Right lobe of liver (tissue), 6 donors: ENCODE data around the gene SCTR. TPM values are rescaled to one million over a fixed set of nuclear protein-coding genes. Genes with fewer than 3 reads are reported as not detected.
A peak's percentile ranks its signal among the peaks of the same experiment; 100 is the strongest.

Experiments used
- ATAC-seq, 4 donors: fragments of 200-7000 bp; cut with Tn5 transposase; one replicate each; pipeline ENCODE4 v1.9.1; 2020; ENCODE audit warnings: mild to moderate bottlenecking in 4 of 4, moderate library complexity in 4 of 4
- DNase-seq, 3 donors: peaks; one replicate each; pipeline ENCODE4 v3.0.0-alpha.2; 2020
- H3K27ac ChIP-seq, 3 donors: fragments of 200-600 bp; one replicate each; pipeline ENCODE4 v1.8.0; 2022
- H3K27me3 ChIP-seq, 2 donors: fragments of 200-600 bp; one replicate each; pipeline ENCODE4 v1.8.0; 2022
- H3K36me3 ChIP-seq, 4 donors: fragments of 200-600 bp; sonication (generic) in 1 of 4; one replicate each; pipeline versions ENCODE4 v1.5.1 to v1.8.0; 2017 to 2022; ENCODE audit warnings: control low read depth in 1 of 4
- H3K4me1 ChIP-seq, 4 donors: fragments of 200-600 bp; sonication (generic) in 1 of 4; one replicate each; pipeline versions ENCODE4 v1.5.1 to v1.8.0; 2017 to 2022; ENCODE audit warnings: control low read depth in 1 of 4
- H3K4me3 ChIP-seq, 3 donors: fragments of 200-600 bp; one replicate each; pipeline ENCODE4 v1.8.0; 2022
- H3K9me3 ChIP-seq, 4 donors: fragments of 200-600 bp; sonication (generic) in 1 of 4; one replicate each; pipeline versions ENCODE4 v1.5.1 to v1.8.0; 2017 to 2022; ENCODE audit warnings: control low read depth in 1 of 4
- CTCF ChIP-seq, 4 donors: fragments of 200-600 bp in 3 of 4; fragments of 450-650 bp in 1 of 4; IDR thresholded peaks; one replicate each; pipeline versions ENCODE4 v1.5.1 to v1.8.0; 2016 to 2022; ENCODE audit warnings: antibody characterized with exemption in 4 of 4, mild to moderate bottlenecking in 2 of 4
- POLR2A ChIP-seq: fragments of 450-650 bp; IDR thresholded peaks from one replicate; pipeline ENCODE4 v1.6.1; 2017; ENCODE audit warnings: antibody characterized with exemption, mild to moderate bottlenecking
- WGBS: methylation state at CpG from one replicate; pipeline ENCODE4 v1.1.6; 2018; ENCODE audit warnings: low coverage, low lambda C conversion rate; ENCODE audit not compliant: insufficient coverage; ENCODE audit errors: missing lambda C conversion rate; 5-methylcytosine and 5-hydroxymethylcytosine counted together
- intact Hi-C, 2 donors: fragments of 100-400 bp; cut with DNase I; formaldehyde crosslinking; loops; one replicate each; pipeline versions ENCODE4 v1.11.2 to v1.14.1; 2022
- total RNA-seq, 6 experiments: library from RNA; depleted of rRNA in 2 of 6; stranded (reverse); fragments of >200 nt in 2 of 6; fragmentation: NEBNext Ultra II Directional in 3 of 6; extraction: Animal tissue kit (Norgen Biotek cat#: 25700) in 3 of 6; gene quantifications; one replicate each; pipeline versions ENCODE4 v1.1.0 to v1.2.4, GENCODE V29; 2016 to 2023
- donor health status: DM: no; HTN: yes; CAD: no.
- donor health status: DM: no; HTN: no; CAD: no.
- donor health status: DM: no; HTN: no; CAD: no.
- donor health status: DM: no; HTN: yes; CAD: no.
- donor health status: DM: no; HTN: yes; CAD: no.

Gene SCTR
- total RNA-seq, 6 experiments from 2014 or later, result 0.12 to 0.38 (median 0.35) TPM; not detected in 2

- no peaks in the 10 kb centered on the region for H3K27me3 ChIP-seq
- no peak overlapping the region for H3K27ac ChIP-seq
- no peak for ATAC-seq
- H3K36me3 ChIP-seq, result no peaks in the 10 kb centered on the region
- intact Hi-C loops, result loop anchor here (5.0 kb wide), 1 partner anchor 70 kb away; no protein-coding TSS in a partner anchor
- peaks cover 0 to 4% (median 0%) of the 10 kb centered on the region in 4 donors for H3K4me1 ChIP-seq
- no peak for DNase-seq
- 70% methylated on average over 8 of the region's 9 CpGs for WGBS
- TF ChIP-seq POLR2A, result no peak
- no peak for TF ChIP-seq CTCF (IDR thresholded peaks at IDR 0.05)
- H3K9me3 ChIP-seq, result no peaks in the 10 kb centered on the region
- H3K4me3 ChIP-seq, result peak overlapping the region in 1 of 3 donors; percentile 4
These were observed 47.2 kb downstream of the SCTR start for GRCh38 chr2:119477113-119477505.

GRCh38 chr2:119476301-119477112 is 47.8 kb downstream of the SCTR start:
- no peak for TF ChIP-seq POLR2A
- peak; percentile 95 to 98 (median 96) for TF ChIP-seq CTCF (IDR thresholded peaks at IDR 0.05)
- no peak overlapping the region for H3K27ac ChIP-seq
- peak overlapping the region in 1 of 3 donors; percentile 4 for H3K4me3 ChIP-seq
- peaks cover 0 to 4% (median 0%) of the 10 kb centered on the region in 4 donors for H3K4me1 ChIP-seq
- no peaks in the 10 kb centered on the region for H3K27me3 ChIP-seq
- intact Hi-C loops, result loop anchor here (5.0 kb wide), 1 partner anchor 69 kb away; no protein-coding TSS in a partner anchor
- WGBS, result 17% methylated on average over 18 of the region's 20 CpGs
- peak; percentile 67 to 77 (median 72) for DNase-seq
- H3K36me3 ChIP-seq, result no peaks in the 10 kb centered on the region
- H3K9me3 ChIP-seq, result no peaks in the 10 kb centered on the region
- peak; percentile 93 to 97 (median 96) for ATAC-seq

- H3K36me3 ChIP-seq, result no peaks in the 10 kb centered on the region
- WGBS, result 50% methylated on average over 3 of the region's 6 CpGs
- DNase-seq, result no peak
- no peak for TF ChIP-seq CTCF (IDR thresholded peaks at IDR 0.05)
- TF ChIP-seq POLR2A, result no peak
- H3K27ac ChIP-seq, result no peak overlapping the region
- intact Hi-C loops, result loop anchor here (5.0 kb wide), 1 partner anchor 69 kb away; no protein-coding TSS in a partner anchor
- H3K9me3 ChIP-seq, result no peaks in the 10 kb centered on the region
- no peak overlapping the region for H3K4me3 ChIP-seq
- H3K4me1 ChIP-seq, result peaks cover 0 to 4% (median 0%) of the 10 kb centered on the region in 4 donors
- no peaks in the 10 kb centered on the region for H3K27me3 ChIP-seq
- ATAC-seq, result no peak
These were observed 48.4 kb downstream of the SCTR start for GRCh38 chr2:119475857-119476244.

GRCh38 chr2:119475225-119475856 is 48.9 kb downstream of the SCTR start:
- ATAC-seq, result no peak
- intact Hi-C loops, result loop anchor here (5.0 kb wide), 1 partner anchor 68 kb away; no protein-coding TSS in a partner anchor
- TF ChIP-seq POLR2A, result no peak
- TF ChIP-seq CTCF (IDR thresholded peaks at IDR 0.05), result no peak
- Histone ChIP-seq H3K27me3 (no peaks in the 10 kb centered on the region), H3K36me3 (no peaks in the 10 kb centered on the region), H3K27ac (no peak overlapping the region), H3K9me3 (no peaks in the 10 kb centered on the region), H3K4me1 (peaks cover 0 to 4% (median 0%) of the 10 kb centered on the region in 4 donors), H3K4me3 (no peak overlapping the region)
- no peak for DNase-seq
- 76% methylated on average over 4 of the region's 9 CpGs for WGBS
